Measurements from ENCODE around the gene SPO11. TPM values are rescaled to one million over a fixed set of nuclear protein-coding genes. Genes with fewer than 3 reads are reported as not detected.

The SPO11 gene
- total RNA-seq, 1 experiment from 2014 or later: not detected

DNA sequence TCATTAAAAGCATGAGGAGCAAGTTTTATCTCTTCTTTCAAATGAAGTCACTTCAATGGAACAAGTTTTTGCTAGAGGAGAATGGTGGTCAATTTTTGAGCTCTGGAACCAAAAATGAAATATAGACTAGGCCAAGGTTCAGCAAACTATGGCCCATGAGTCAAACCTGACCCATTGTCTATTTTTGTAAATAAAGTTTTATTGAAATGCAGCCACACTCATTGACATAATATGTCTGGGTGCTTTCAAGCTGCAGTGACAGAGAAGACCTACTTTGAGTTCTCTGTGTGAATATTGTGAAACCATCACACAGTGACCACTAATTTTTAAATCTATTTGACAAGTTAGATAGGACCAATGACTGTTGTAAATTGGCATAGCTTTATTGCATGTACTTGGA is 34.8 kb downstream of the SPO11 start:
- no TSS peak for BruUV-seq (replicated peaks)
- POLR2A ChIA-PET (ENCODE audit: unreplicated experiment): no interaction called here
- Histone ChIP-seq H4K20me1 (ENCODE audit: insufficient read depth) (peaks cover 15% of the 10 kb centered on the region), H2AFZ (no peak overlapping the region), H3K27me3 (ENCODE audit: insufficient read depth, low read depth) (no peaks in the 10 kb centered on the region), H3K36me3 (ENCODE audit: low read depth) (peaks cover 51% of the 10 kb centered on the region), H3K4me1 (replicated peaks; ENCODE audit: insufficient read depth) (peaks cover 5% of the 10 kb centered on the region; the same call in 1 of the 2 replicates), H3K27ac (no peak overlapping the region), H3K4me3 (no peak overlapping the region), H3K79me2 (ENCODE audit: low read depth) (no peaks in the 10 kb centered on the region), H3K9me2 (ENCODE audit: insufficient read depth) (no peaks in the 10 kb centered on the region), H3K4me2 (no peak overlapping the region), H3K9me3 (ENCODE audit: insufficient read depth, low read depth) (no peaks in the 10 kb centered on the region), H3F3A (ENCODE audit: insufficient read depth, low read depth) (no peaks in the 10 kb centered on the region)
- no peak for DNase-seq
- intact Hi-C loops (cut with micrococcal nuclease; ENCODE audit: unreplicated experiment): no loop called here
- CTCF ChIA-PET: no interaction called here
- no peak for TF ChIP-seq EZH2 (IDR thresholded peaks at IDR 0.05; ENCODE audit: low read depth)
- TF ChIP-seq, protein P1, sequence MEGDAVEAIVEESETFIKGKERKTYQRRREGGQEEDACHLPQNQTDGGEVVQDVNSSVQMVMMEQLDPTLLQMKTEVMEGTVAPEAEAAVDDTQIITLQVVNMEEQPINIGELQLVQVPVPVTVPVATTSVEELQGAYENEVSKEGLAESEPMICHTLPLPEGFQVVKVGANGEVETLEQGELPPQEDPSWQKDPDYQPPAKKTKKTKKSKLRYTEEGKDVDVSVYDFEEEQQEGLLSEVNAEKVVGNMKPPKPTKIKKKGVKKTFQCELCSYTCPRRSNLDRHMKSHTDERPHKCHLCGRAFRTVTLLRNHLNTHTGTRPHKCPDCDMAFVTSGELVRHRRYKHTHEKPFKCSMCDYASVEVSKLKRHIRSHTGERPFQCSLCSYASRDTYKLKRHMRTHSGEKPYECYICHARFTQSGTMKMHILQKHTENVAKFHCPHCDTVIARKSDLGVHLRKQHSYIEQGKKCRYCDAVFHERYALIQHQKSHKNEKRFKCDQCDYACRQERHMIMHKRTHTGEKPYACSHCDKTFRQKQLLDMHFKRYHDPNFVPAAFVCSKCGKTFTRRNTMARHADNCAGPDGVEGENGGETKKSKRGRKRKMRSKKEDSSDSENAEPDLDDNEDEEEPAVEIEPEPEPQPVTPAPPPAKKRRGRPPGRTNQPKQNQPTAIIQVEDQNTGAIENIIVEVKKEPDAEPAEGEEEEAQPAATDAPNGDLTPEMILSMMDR (conservative IDR thresholded peaks at IDR 0.05): no peak

DNA sequence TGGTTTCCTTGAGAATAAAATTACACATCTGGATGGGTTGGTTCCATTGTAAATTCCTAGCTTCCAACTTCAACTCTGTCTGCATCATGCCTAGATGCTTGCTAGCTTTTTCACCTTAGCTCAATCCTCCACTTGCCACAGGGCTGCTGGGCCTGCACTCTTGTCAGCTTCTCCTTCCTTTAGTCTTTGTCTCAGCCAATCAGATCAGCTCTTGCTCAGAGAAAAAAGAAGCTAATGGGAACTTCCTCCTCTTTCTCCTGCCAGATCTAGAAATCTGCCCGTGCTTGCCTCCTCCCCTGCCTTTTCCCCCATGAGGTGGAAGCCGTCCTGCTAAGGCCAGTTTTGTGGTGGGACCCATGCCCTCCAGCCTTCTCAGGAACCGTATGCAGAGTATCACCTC is 40.0 kb downstream of the SPO11 start:
- POLR2A ChIA-PET (ENCODE audit: unreplicated experiment): interaction anchor here (0.6 kb wide), 1 partner anchor 56 kb away, joined by 3 read pairs; no protein-coding TSS in a partner anchor

DNA sequence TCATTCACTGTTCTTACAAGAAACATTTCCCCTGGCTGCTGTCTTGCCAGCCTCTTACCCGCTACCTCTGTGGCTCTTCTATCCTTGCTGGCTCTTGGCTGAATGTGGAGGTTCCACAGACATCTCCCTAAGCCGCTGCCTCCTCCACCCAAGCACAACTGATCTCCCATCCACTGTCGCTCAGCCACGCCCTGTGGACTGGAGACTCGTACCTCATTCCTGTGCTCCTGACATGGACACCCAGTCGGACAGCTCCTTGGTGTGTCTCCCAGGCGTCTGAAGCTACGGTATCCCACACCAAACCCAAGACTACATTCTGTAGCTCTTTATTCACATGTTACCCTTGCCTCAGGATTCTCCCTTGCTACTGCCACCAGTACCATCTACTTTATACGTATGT is 40.7 kb downstream of the SPO11 start:
- H3K27me3 ChIP-seq (ENCODE audit: insufficient read depth, low read depth): no peaks in the 10 kb centered on the region
- no peak overlapping the region for H3K4me3 ChIP-seq
- H3K4me2 ChIP-seq: no peak overlapping the region
- peaks cover 9% of the 10 kb centered on the region; the same call in 1 of the 2 replicates for H3F3A ChIP-seq (ENCODE audit: insufficient read depth, low read depth)
- ChIA-PET CTCF (no interaction called here), POLR2A (ENCODE audit: unreplicated experiment) (no interaction called here)
- no peaks in the 10 kb centered on the region for H3K79me2 ChIP-seq (ENCODE audit: low read depth)
- no peak overlapping the region for H2AFZ ChIP-seq
- H3K36me3 ChIP-seq (ENCODE audit: low read depth): peaks cover 64% of the 10 kb centered on the region
- TF ChIP-seq, protein P1 (conservative IDR thresholded peaks at IDR 0.05): no peak
- no peak for TF ChIP-seq EZH2 (IDR thresholded peaks at IDR 0.05; ENCODE audit: low read depth)
- H4K20me1 ChIP-seq (ENCODE audit: insufficient read depth): no peaks in the 10 kb centered on the region; the same call in none of the 2 replicates
- intact Hi-C loops (cut with micrococcal nuclease; ENCODE audit: unreplicated experiment): no loop called here
- no peak overlapping the region for H3K27ac ChIP-seq
- H3K9me2 ChIP-seq (ENCODE audit: insufficient read depth): no peaks in the 10 kb centered on the region
- H3K9me3 ChIP-seq (ENCODE audit: insufficient read depth, low read depth): no peaks in the 10 kb centered on the region
- no peak for DNase-seq
- H3K4me1 ChIP-seq (replicated peaks; ENCODE audit: insufficient read depth): no peaks in the 10 kb centered on the region
- BruUV-seq (replicated peaks): no TSS peak

More for the DNA sequence above, 40.0 kb downstream of the SPO11 start:
- Histone ChIP-seq H3K27ac (no peak overlapping the region), H3K4me3 (no peak overlapping the region), H2AFZ (no peak overlapping the region), H3K9me2 (ENCODE audit: insufficient read depth) (no peaks in the 10 kb centered on the region), H3K4me1 (replicated peaks; ENCODE audit: insufficient read depth) (no peaks in the 10 kb centered on the region), H3F3A (ENCODE audit: insufficient read depth, low read depth) (peaks cover 9% of the 10 kb centered on the region; the same call in 1 of the 2 replicates), H3K36me3 (ENCODE audit: low read depth) (peaks cover 63% of the 10 kb centered on the region), H3K79me2 (ENCODE audit: low read depth) (no peaks in the 10 kb centered on the region), H3K4me2 (no peak overlapping the region), H4K20me1 (ENCODE audit: insufficient read depth) (peaks cover 4% of the 10 kb centered on the region), H3K27me3 (ENCODE audit: insufficient read depth, low read depth) (no peaks in the 10 kb centered on the region), H3K9me3 (ENCODE audit: insufficient read depth, low read depth) (no peaks in the 10 kb centered on the region)
- TF ChIP-seq EZH2 (IDR thresholded peaks at IDR 0.05; ENCODE audit: low read depth): no peak
- TF ChIP-seq, protein P1 (conservative IDR thresholded peaks at IDR 0.05): no peak
- intact Hi-C loops (cut with micrococcal nuclease; ENCODE audit: unreplicated experiment): no loop called here
- DNase-seq: no peak
- CTCF ChIA-PET: no interaction called here
- BruUV-seq (replicated peaks): no TSS peak
